ENCODE results near the gene ZC3H12C.

Gene ZC3H12C

GRCh38 chr11:110077831-110078325, 15.3 kb upstream of the ZC3H12C start:
- no peak for DNase-seq

- no peak for DNase-seq
Measured at GRCh38 chr11:110078923-110079544, 14.2 kb upstream of the ZC3H12C start.

GRCh38 chr11:110079726-110080125, 13.5 kb upstream of the ZC3H12C start:
- DNase-seq: no peak

- DNase-seq: no peak
Measured at GRCh38 chr11:110081462-110082376, 11.5 kb upstream of the ZC3H12C start.

- DNase-seq: no peak
Measured at GRCh38 chr11:110082899-110083298, 10.3 kb upstream of the ZC3H12C start.

GRCh38 chr11:110085255-110085838, 7.8 kb upstream of the ZC3H12C start:
- DNase-seq: no peak

- no peak for DNase-seq
Measured at GRCh38 chr11:110086892-110087309, 6.3 kb upstream of the ZC3H12C start.

- DNase-seq: no peak
Measured at GRCh38 chr11:110087812-110088534, 5.2 kb upstream of the ZC3H12C start.

GRCh38 chr11:110088535-110089344, 4.5 kb upstream of the ZC3H12C start:
- no peak for DNase-seq

- DNase-seq: no peak
Measured at GRCh38 chr11:110089617-110090282, 3.4 kb upstream of the ZC3H12C start.

GRCh38 chr11:110090466-110091026, 2.6 kb upstream of the ZC3H12C start:
- no peak for DNase-seq

GRCh38 chr11:110092111-110092514, 1.1 kb upstream of the ZC3H12C start:
- no peak for DNase-seq

GRCh38 chr11:110093407-110094297, 460 bp downstream of the ZC3H12C start:
- DNase-seq: peak; percentile 11 to 50

GRCh38 chr11:110094298-110095285, 1.4 kb downstream of the ZC3H12C start:
- no peak for DNase-seq

GRCh38 chr11:110095554-110095953, 2.4 kb downstream of the ZC3H12C start:
- DNase-seq: no peak

GRCh38 chr11:110096496-110096895, 3.3 kb downstream of the ZC3H12C start:
- no peak for DNase-seq

GRCh38 chr11:110097459-110098012, 4.3 kb downstream of the ZC3H12C start:
- no peak for DNase-seq

GRCh38 chr11:110098645-110099044, 5.5 kb downstream of the ZC3H12C start:
- no peak for DNase-seq

Data from NCI-H187 (cell line).